Measurements from ENCODE around the gene GJC2. TPM values are rescaled to one million over a fixed set of nuclear protein-coding genes. Genes with fewer than 3 reads are reported as not detected.

GJC2 gene
- total and polyA plus RNA-seq, 12 donors = 0.61 to 1.5 (median 1.2) TPM

DNA sequence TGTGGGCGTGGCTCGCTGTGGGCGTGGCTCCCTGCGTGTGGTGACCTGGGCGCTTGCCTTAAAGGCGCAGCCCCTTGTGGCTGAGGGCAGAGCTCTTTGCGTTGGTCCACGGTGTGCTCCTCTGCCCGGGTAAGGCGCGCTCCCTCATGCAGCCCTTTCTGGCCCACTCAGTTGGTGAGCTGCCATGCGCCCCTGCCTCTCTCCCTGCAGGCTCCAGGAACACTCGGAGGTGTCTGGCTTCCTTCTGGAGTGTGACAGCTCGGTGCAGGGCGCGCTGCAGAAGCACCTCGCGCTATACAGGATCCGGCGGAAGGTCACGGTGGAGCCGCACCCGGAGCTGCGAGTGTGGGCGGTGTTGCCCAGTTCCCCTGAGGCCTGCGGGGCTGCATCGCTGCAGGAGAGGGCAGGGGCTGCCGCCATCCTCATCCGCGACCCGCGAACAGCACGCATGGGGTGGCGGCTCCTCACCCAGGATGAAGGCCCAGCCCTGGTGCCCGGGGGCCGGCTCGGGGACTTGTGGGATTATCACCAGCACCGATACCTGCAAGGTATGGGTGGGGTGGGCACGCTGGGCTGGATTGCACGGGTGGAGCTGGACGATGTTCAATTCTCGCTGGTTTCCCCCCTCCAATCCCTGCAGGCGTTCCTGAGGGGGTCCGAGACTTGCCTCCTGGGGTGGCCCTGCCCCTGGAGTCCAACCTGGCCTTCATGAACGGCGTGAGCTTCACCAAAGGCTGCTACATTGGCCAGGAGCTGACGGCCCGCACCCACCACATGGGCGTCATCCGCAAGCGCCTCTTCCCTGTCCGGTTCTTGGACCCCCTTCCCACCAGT is 25.0 kb downstream of the GJC2 start:
- H3K36me3 ChIP-seq = peaks cover 0 to 24% (median 3%) of the 10 kb centered on the region in 9 donors
- 91 to 95% methylated on average over 46 to 52 of the region's 52 CpGs for WGBS, 2 donors
- no peak overlapping the region for H3K4me3 ChIP-seq
- TF ChIP-seq, protein P1, sequence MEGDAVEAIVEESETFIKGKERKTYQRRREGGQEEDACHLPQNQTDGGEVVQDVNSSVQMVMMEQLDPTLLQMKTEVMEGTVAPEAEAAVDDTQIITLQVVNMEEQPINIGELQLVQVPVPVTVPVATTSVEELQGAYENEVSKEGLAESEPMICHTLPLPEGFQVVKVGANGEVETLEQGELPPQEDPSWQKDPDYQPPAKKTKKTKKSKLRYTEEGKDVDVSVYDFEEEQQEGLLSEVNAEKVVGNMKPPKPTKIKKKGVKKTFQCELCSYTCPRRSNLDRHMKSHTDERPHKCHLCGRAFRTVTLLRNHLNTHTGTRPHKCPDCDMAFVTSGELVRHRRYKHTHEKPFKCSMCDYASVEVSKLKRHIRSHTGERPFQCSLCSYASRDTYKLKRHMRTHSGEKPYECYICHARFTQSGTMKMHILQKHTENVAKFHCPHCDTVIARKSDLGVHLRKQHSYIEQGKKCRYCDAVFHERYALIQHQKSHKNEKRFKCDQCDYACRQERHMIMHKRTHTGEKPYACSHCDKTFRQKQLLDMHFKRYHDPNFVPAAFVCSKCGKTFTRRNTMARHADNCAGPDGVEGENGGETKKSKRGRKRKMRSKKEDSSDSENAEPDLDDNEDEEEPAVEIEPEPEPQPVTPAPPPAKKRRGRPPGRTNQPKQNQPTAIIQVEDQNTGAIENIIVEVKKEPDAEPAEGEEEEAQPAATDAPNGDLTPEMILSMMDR (IDR thresholded peaks at IDR 0.05) = no peak
- H3K4me1 ChIP-seq = peaks cover 0 to 26% (median 9%) of the 10 kb centered on the region in 9 donors
- DNase-seq (no peak), ATAC-seq (peak in 4 of 8 donors; percentile 13 to 41 (median 24))
- no peaks in the 10 kb centered on the region for H3K27me3 ChIP-seq
- no peak overlapping the region for H3K27ac ChIP-seq
- no peaks in the 10 kb centered on the region for H3K9me3 ChIP-seq
- intact Hi-C loops (cut with DNase I) = loop anchor here in 1 of 10 donors (10.0 kb wide), 1 partner anchor 50 kb away; no protein-coding TSS in a partner anchor

DNA sequence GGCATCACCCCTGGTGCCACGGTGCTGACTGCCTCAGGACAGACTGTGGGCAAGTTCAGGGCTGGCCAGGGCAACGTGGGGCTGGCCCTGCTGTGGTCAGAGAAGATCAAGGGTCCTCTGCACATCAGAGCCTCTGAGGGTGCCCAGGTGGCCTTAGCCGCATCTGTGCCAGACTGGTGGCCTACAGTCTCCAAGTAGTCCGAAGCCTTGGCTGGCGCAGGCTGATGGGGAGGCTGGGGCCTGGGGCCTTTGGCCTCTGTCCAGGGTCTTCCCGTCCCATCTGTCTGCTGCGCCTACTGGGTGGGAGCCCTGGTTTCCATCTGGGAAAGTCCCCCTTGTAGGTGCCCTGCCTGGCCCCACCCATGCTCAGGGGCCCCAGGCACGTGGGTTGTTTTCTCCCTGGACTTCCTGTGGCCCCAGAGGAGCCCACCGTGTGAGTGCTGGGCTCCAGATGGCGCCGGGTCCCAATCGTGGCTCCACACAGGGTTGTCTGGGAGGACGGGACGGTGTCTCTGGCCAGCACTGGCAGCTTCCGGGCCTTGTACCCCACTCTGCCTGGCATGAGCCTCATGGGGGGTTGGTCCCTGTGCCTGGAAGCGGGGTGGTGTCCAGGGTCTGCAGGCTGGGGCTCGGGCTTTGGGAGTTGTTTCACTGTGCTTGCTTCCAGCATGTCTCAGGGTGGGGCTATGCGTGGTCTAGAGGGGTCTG is 25.7 kb downstream of the GJC2 start:
- intact Hi-C loops (cut with DNase I) = loop anchor here in 1 of 10 donors (10.0 kb wide), 1 partner anchor 51 kb away; no protein-coding TSS in a partner anchor
- Histone ChIP-seq H3K4me3 (no peak overlapping the region), H3K27ac (peak overlapping the region in 6 of 10 donors; percentile 26 to 68 (median 56)), H3K4me1 (peaks cover 0 to 26% (median 9%) of the 10 kb centered on the region in 9 donors), H3K27me3 (no peaks in the 10 kb centered on the region), H3K9me3 (no peaks in the 10 kb centered on the region), H3K36me3 (peaks cover 0 to 24% (median 3%) of the 10 kb centered on the region in 9 donors)
- DNase-seq (no peak), ATAC-seq (peak in 3 of 8 donors; percentile 2 to 16 (median 3))
- TF ChIP-seq, protein P1 (IDR thresholded peaks at IDR 0.05) = no peak
- WGBS, 2 donors = 91 to 92% methylated on average over 18 of the region's 18 CpGs

DNA sequence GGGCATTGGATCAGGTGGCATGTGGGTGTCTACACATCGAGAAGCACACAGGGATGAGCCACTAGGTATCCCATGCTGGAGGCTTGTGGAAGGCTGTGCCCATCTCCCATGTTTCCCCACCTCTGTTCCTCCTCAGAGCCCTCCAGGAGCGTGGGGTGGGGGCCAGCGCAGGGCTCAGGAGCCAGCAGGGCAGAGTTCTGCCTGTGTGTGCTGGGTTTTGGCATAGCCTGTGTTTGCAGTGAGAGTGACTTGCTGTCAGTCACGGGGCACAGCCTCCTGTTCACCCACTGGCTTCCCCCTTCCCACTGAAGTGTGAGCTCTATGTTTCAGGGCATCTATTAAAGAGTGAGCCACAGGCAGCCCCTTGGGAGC is 26.3 kb downstream of the GJC2 start:
- intact Hi-C loops (cut with DNase I) = loop anchor here in 1 of 10 donors (10.0 kb wide), 1 partner anchor 51 kb away; no protein-coding TSS in a partner anchor
- no peak overlapping the region for H3K4me3 ChIP-seq
- ATAC-seq (peak in 7 of 8 donors; percentile 18 to 68 (median 51)), DNase-seq (no peak)
- TF ChIP-seq, protein P1 (IDR thresholded peaks at IDR 0.05) = no peak
- H3K27ac ChIP-seq = peak overlapping the region in 6 of 10 donors; percentile 26 to 68 (median 56)
- H3K4me1 ChIP-seq = peaks cover 0 to 26% (median 9%) of the 10 kb centered on the region in 9 donors
- 84% methylated on average over 4 of the region's 4 CpGs for WGBS, 2 donors
- no peaks in the 10 kb centered on the region for H3K9me3 ChIP-seq
- H3K27me3 ChIP-seq = no peaks in the 10 kb centered on the region
- peaks cover 0 to 24% (median 3%) of the 10 kb centered on the region in 9 donors for H3K36me3 ChIP-seq
